Aorta (tissue), 5 donors: ENCODE measurements around the gene CHKB. TPM values are rescaled to one million over a fixed set of nuclear protein-coding genes. Genes with fewer than 3 reads are reported as not detected.
A peak's percentile ranks its signal among the peaks of the same experiment; 100 is the strongest.
"Not testable (repeated sequence)": the region's sequence is repeated elsewhere in the genome, so short reads cannot be mapped to it uniquely, and the experiment has no call there.

Experiments
- ATAC-seq: fragments of 200-7000 bp; cut with Tn5 transposase; one replicate; pipeline ENCODE4 v1.9.1; 2022; ENCODE audit warnings: moderate library complexity; ENCODE audit not compliant: low FRiP score
- DNase-seq, 2 donors: peaks; one replicate each; pipeline ENCODE4 v3.0.0-alpha.2; 2020
- H3K27ac ChIP-seq, 2 donors: one replicate each; pipeline ENCODE4 v1.5.1; 2013; ENCODE audit warnings: low read length in 2 of 2, mild to moderate bottlenecking in 2 of 2, moderate library complexity in 2 of 2, control low read depth in 1 of 2, inconsistent platforms in 1 of 2, low read depth in 1 of 2
- H3K27me3 ChIP-seq, 2 donors: one replicate each; pipeline ENCODE4 v1.6.1; 2013; ENCODE audit warnings: control low read depth in 1 of 2, low read length in 1 of 2, mild to moderate bottlenecking in 1 of 2, moderate library complexity in 1 of 2; ENCODE audit not compliant: insufficient read depth in 2 of 2, control insufficient read depth in 1 of 2
- H3K36me3 ChIP-seq, 2 donors: one replicate each; pipeline ENCODE4 v1.6.1; 2013; ENCODE audit warnings: control low read depth in 1 of 2, low read length in 1 of 2, mild to moderate bottlenecking in 1 of 2; ENCODE audit not compliant: insufficient read depth in 2 of 2, control insufficient read depth in 1 of 2
- H3K4me1 ChIP-seq, 2 donors: one replicate each; pipeline ENCODE4 v1.6.1; 2013; ENCODE audit warnings: low read length in 2 of 2, control low read depth in 1 of 2, mild to moderate bottlenecking in 1 of 2, moderate library complexity in 1 of 2; ENCODE audit not compliant: insufficient read depth in 2 of 2, control insufficient read depth in 1 of 2
- H3K4me3 ChIP-seq, 2 donors: one replicate each; pipeline ENCODE4 v1.5.1; 2013; ENCODE audit warnings: low read length in 2 of 2, control low read depth in 1 of 2, mild to moderate bottlenecking in 1 of 2
- H3K9me3 ChIP-seq: one replicate; pipeline ENCODE4 v1.6.1; 2013; ENCODE audit warnings: mild to moderate bottlenecking, low read length; ENCODE audit not compliant: control insufficient read depth
- WGBS, 2 donors: extraction: QIAGEN DNeasy Blood & Tissue Kit; methylation state at CpG; one replicate each; pipeline ENCODE4 v1.1.7; 2013; 5-methylcytosine and 5-hydroxymethylcytosine counted together
- intact Hi-C, 2 donors: fragments of 100-400 bp; cut with DNase I; formaldehyde crosslinking; loops; one replicate each; pipeline versions ENCODE4 v1.14.2 to v1.15.0; 2022
- polyA plus RNA-seq, 2 donors: library from polyadenylated mRNA; stranded (reverse); fragments of 200-250 nt; gene quantifications; one replicate each; pipeline ENCODE4 v1.2.3, GENCODE V29; 2013
- total RNA-seq, 2 donors: library from RNA; stranded (reverse); fragmentation: NEBNext Ultra II Directional; extraction: Animal tissue kit (Norgen Biotek cat#: 25700); gene quantifications; one replicate each; pipeline ENCODE4 v1.2.1, GENCODE V29; 2021
- donor health status: healthy with polysubstance abuse.
- donor health status: Bipolar disorder and iron deficiency.
- donor health status: DM: no; HTN: no; CAD: no.
- donor health status: DM: no; HTN: no; CAD: no.
- donor health status: DM: yes; HTN: yes; CAD: no.

CHKB gene
- total and polyA plus RNA-seq, 4 donors: 28.4 to 544 (median 57.7) TPM

DNA sequence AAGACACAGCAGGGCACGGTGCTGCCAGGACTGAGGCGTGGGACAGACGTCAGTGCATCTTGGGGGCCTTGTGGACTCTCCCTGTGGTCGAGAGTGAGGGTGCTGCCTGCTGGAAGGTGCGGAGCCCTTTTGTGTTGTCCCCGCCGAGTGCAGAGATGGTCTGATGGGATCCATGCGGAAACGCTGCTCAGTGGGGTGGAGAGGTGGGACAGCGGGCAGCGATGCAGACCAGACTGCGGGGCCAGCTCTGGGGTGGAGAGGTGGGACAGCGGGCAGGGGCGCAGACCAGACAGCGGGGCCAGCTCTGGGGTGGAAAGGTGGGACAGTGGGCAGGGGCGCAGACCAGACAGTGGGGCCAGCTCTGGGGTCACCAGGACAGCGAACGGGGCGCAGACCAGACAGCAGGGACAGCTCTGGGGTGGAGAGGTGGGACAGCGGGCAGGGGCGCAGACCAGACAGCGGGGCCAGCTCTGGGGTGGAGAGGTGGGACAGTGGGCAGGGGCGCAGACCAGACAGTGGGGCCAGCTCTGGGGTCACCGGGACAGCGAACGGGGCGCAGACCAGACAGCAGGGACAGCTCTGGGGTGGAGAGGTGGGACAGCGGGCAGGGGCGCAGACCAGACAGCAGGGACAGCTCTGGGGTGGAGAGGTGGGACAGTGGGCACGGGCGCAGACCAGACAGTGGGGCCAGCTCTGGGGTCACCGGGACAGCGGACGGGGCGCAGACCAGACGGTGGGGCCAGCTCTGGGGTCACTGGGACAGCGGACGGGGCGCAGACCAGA lies 25.6 kb upstream of the CHKB start:
- DNase-seq: peak in 1 of 2 donors; percentile 45
- H3K4me1 ChIP-seq, H3K36me3 ChIP-seq, intact Hi-C loops, H3K27me3 ChIP-seq, H3K9me3 ChIP-seq, H3K27ac ChIP-seq, H3K4me3 ChIP-seq, ATAC-seq: not testable (repeated sequence)
- 82 to 84% methylated on average over 37 to 39 of the region's 39 CpGs for WGBS, 2 donors

DNA sequence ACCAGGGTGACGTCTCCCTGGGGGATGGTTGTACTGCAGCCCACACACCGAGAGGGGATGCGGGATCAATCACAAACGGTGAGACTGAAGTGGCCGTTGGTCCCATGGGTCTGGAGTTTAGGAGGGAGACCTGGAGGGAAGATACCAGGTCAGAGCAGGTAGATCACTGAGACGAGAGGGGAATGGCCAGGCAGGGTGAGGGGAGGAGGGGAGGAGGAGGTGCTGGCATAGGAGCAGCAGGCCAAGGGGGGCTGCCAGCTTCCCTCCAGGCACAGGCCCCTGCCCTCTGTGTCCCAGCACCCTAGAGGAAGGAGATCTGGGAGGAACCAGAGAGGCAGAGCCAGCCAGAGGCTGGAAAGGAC lies 25.0 kb upstream of the CHKB start:
- H3K27me3 ChIP-seq: no peaks in the 10 kb centered on the region

DNA sequence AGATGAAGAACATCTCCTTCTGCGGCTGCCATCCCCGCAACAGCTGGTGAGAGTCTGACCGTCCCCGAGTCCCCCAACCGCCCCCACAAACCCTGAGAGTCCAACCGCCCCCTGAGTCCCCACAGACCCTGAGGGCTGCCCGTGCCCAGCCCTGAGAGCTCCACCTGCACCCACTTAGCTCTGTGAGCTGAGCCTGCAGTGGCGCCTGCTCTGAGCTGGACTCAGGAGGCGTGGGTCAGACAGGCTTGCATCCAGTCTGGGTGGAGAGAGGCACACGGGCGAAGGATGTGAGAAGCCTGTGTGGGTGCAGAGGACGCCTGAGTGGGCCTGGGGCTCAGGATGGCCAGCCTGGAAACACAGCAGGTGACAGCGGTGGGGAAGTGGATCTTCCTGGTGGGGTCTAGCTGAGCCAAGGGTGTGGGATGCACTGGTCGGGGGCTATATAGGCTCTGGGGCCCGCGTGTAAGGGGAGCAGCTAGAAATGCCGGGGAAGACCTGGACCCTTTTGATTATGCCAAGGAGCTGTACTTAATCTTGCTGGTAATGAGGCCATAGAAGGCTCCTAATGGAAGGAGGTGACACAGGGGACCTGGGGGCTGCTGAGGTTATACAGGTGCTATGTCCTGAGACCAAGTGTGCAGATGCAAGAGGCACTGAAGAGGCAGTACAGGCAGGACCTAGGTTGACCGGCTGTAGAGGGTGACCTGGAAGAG lies 24.5 kb upstream of the CHKB start:
- no peaks in the 10 kb centered on the region for H3K9me3 ChIP-seq
- H3K4me1 ChIP-seq: no peaks in the 10 kb centered on the region
- no peak overlapping the region for H3K27ac ChIP-seq
- intact Hi-C loops: no loop called here
- 65 to 69% methylated on average over 18 of the region's 18 CpGs for WGBS, 2 donors
- DNase-seq (peak in 1 of 2 donors; percentile 55), ATAC-seq (no peak)
- H3K27me3 ChIP-seq: no peaks in the 10 kb centered on the region
- H3K36me3 ChIP-seq: no peaks in the 10 kb centered on the region
- H3K4me3 ChIP-seq: no peak overlapping the region

More for the DNA sequence above, 25.0 kb upstream of the CHKB start:
- Histone ChIP-seq H3K27ac (no peak overlapping the region), H3K9me3 (no peaks in the 10 kb centered on the region), H3K4me3 (no peak overlapping the region), H3K36me3 (no peaks in the 10 kb centered on the region), H3K4me1 (no peaks in the 10 kb centered on the region)
- WGBS, 2 donors: 60 to 62% methylated on average over 6 of the region's 6 CpGs
- intact Hi-C loops: no loop called here
- ATAC-seq (no peak), DNase-seq (peak in 1 of 2 donors; percentile 32)

DNA sequence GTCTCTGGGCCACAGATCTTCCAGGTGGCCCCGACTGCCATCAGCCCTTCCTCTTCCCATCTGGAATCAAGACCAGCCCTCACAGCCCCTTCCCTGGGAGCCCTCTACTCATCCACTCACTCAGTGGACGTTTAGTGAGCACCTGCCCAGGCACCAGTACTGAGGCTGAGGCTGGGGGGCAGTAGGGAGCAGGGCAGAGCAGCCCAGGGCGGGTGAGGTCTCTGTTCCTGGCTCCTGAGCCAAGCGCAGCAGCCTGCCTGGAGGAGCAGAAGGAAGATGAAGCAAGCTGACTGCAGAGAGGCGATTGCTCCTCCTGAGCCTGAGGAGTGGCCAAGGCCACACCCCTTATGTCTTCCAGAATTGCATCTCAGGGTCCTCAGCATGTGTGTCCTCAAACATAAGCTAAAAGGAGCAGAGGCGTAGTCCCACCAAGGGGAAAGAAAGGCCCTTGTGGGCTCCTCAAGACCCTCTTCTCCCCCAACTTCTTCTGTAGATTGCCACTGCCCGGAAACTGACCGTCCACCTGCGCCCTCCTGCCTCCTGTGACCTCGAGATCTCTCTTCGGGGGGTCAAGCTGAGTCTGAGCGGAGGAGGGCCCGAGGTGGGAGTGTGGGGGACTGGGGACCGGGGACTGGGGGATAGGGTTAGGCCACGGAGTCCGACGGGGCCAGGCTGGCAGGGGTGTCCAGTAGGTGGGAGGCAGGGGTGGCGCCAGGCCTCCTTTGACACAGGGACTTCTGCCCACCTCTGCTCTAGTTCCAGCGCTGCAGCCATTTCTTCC lies 23.7 kb upstream of the CHKB start:
- no peak for ATAC-seq
- Histone ChIP-seq H3K4me1 (no peaks in the 10 kb centered on the region), H3K36me3 (no peaks in the 10 kb centered on the region), H3K9me3 (no peaks in the 10 kb centered on the region), H3K27ac (no peak overlapping the region), H3K4me3 (no peak overlapping the region), H3K27me3 (no peaks in the 10 kb centered on the region)
- 69 to 70% methylated on average over 18 to 19 of the region's 19 CpGs for WGBS, 2 donors
- intact Hi-C loops: no loop called here
- DNase-seq: peak in 1 of 2 donors; percentile 44

DNA sequence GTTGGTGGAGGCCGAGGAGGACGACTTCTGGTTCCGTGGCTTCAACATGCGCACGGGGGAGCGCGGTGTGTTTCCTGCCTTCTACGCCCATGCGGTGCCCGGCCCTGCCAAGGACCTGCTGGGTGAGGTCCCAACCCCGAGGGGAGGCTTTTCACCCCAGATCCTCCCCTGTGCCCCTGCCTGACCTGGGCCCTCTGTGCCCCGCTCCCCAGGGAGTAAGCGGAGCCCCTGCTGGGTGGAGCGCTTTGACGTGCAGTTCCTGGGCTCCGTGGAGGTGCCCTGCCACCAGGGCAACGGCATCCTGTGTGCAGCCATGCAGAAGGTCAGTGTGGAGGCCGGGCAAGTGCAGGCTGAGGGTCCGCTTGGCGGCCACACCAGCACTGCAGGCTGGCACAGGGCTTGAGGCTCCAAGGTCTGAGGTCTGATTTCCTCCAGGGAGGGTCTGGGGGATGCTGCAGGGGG lies 23.0 kb upstream of the CHKB start:
- intact Hi-C loops: no loop called here
- Histone ChIP-seq H3K9me3 (no peaks in the 10 kb centered on the region), H3K4me3 (no peak overlapping the region), H3K27me3 (no peaks in the 10 kb centered on the region), H3K36me3 (no peaks in the 10 kb centered on the region), H3K27ac (no peak overlapping the region), H3K4me1 (no peaks in the 10 kb centered on the region)
- ATAC-seq (no peak), DNase-seq (peak in 1 of 2 donors; percentile 51)
- 84 to 85% methylated on average over 20 of the region's 20 CpGs for WGBS, 2 donors

DNA sequence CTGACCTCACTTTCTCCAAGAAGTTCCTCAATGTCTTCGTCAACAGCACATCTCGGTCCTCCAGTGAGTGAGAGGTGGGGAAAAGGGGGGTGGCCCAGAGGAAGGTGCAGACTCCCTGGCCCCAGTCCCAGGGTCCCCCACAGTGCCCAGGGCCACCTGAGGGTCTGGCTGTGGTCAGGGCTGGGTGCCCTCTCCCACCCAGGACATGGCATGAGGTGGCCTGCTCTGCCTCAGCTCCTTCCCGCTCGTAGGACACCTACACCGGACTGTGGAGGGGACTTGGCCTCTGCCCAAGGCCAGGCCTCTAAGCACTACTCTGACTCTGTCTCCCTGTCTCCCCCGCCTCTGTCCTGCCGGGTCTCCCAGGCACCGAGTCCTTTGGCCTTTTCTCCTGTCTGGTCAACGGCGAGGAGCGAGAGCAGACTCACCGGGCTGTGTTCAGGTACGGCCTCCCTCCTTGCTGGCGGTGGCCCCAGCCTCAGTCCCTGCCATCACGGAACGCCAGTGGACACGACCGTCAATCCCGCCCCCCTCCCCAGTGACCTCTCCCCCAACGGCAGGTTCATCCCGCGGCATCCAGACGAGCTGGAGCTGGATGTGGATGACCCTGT lies 22.5 kb upstream of the CHKB start:
- WGBS, 2 donors: 75 to 77% methylated on average over 23 of the region's 23 CpGs
- no peaks in the 10 kb centered on the region for H3K4me1 ChIP-seq
- no peaks in the 10 kb centered on the region for H3K9me3 ChIP-seq
- ATAC-seq: no peak
- H3K36me3 ChIP-seq: no peaks in the 10 kb centered on the region
- no peak overlapping the region for H3K27ac ChIP-seq
- no peaks in the 10 kb centered on the region for H3K27me3 ChIP-seq
- intact Hi-C loops: no loop called here
- no peak for DNase-seq
- H3K4me3 ChIP-seq: no peak overlapping the region

DNA sequence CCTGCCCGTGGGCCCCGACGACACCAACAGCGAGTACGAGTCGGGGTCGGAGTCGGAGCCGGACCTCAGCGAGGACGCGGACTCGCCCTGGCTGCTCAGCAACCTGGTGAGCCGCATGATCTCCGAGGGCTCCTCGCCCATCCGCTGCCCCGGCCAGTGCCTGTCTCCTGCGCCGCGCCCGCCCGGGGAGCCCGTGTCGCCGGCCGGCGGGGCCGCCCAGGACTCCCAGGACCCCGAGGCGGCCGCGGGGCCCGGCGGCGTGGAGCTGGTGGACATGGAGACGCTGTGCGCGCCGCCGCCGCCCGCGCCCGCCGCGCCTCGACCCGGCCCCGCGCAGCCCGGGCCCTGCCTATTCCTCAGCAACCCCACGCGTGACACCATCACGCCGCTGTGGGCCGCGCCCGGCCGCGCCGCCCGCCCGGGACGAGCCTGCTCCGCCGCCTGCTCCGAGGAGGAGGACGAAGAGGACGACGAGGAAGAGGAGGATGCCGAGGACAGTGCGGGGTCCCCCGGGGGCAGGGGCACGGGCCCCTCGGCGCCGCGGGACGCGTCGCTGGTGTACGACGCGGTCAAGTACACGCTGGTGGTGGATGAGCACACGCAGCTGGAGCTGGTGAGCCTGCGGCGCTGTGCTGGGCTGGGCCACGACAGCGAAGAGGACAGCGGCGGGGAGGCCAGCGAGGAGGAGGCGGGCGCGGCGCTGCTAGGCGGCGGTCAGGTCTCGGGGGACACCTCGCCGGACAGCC lies 21.8 kb upstream of the CHKB start:
- 30 to 38% methylated on average over 86 to 103 of the region's 103 CpGs for WGBS, 2 donors
- no peak overlapping the region for H3K4me3 ChIP-seq
- DNase-seq: peak in 1 of 2 donors; percentile 68

More for the DNA sequence above, 21.8 kb upstream of the CHKB start:
- Histone ChIP-seq H3K27me3 (no peaks in the 10 kb centered on the region), H3K27ac (no peak overlapping the region), H3K36me3 (no peaks in the 10 kb centered on the region), H3K9me3 (no peaks in the 10 kb centered on the region), H3K4me1 (no peaks in the 10 kb centered on the region)
- intact Hi-C loops: no loop called here
- no peak for ATAC-seq
